AG09309 (cell line): Measurements from ENCODE around the gene CD160.
"Not testable (repeated sequence)": the region's sequence is repeated elsewhere in the genome, so short reads cannot be mapped to it uniquely, and the experiment has no call there.

Source experiments
- DNase-seq: peaks from one replicate; pipeline ENCODE4 v3.0.0-alpha.2; 2010; ENCODE audit warnings: low read depth
- H3K4me3 ChIP-seq: 2 replicates; pipeline ENCODE4 v1.5.1; 2011; ENCODE audit warnings: mild to moderate bottlenecking, low read depth, low read length, moderate library complexity; ENCODE audit not compliant: control insufficient read depth
- TF ChIP-seq, protein P1 (sequence below): IDR thresholded peaks from 2 replicates; pipeline ENCODE4 v1.5.1; 2011; ENCODE audit warnings: mild to moderate bottlenecking, low read depth, low read length, inconsistent platforms; ENCODE audit not compliant: insufficient read depth, control insufficient read depth; ENCODE audit errors: missing control alignments

The CD160 gene

DNA sequence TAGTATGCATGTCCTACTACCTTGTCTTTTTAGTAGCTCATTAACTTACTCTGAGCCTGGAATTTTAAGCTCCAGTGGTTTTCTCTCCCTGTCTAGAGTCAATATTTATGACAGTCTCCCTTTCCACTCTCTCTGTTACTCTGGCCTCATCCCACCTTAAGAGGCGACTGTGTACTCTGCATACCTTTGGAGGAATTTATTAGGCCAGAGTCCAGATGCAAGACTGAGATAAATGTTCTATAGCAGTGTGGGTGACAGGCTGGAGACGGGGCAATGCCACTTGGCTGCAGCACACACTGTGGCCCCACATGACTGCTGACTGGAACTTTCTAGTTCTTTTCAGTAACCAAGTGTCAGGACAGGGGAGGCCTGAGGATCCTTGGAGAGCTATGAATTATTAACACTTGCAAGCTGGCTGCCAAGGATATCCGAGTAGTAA lies 8.1 kb upstream of the CD160 start:
- H3K4me3 ChIP-seq = no peak overlapping the region
- no peak for DNase-seq
- TF ChIP-seq, protein P1, sequence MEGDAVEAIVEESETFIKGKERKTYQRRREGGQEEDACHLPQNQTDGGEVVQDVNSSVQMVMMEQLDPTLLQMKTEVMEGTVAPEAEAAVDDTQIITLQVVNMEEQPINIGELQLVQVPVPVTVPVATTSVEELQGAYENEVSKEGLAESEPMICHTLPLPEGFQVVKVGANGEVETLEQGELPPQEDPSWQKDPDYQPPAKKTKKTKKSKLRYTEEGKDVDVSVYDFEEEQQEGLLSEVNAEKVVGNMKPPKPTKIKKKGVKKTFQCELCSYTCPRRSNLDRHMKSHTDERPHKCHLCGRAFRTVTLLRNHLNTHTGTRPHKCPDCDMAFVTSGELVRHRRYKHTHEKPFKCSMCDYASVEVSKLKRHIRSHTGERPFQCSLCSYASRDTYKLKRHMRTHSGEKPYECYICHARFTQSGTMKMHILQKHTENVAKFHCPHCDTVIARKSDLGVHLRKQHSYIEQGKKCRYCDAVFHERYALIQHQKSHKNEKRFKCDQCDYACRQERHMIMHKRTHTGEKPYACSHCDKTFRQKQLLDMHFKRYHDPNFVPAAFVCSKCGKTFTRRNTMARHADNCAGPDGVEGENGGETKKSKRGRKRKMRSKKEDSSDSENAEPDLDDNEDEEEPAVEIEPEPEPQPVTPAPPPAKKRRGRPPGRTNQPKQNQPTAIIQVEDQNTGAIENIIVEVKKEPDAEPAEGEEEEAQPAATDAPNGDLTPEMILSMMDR = no peak

DNA sequence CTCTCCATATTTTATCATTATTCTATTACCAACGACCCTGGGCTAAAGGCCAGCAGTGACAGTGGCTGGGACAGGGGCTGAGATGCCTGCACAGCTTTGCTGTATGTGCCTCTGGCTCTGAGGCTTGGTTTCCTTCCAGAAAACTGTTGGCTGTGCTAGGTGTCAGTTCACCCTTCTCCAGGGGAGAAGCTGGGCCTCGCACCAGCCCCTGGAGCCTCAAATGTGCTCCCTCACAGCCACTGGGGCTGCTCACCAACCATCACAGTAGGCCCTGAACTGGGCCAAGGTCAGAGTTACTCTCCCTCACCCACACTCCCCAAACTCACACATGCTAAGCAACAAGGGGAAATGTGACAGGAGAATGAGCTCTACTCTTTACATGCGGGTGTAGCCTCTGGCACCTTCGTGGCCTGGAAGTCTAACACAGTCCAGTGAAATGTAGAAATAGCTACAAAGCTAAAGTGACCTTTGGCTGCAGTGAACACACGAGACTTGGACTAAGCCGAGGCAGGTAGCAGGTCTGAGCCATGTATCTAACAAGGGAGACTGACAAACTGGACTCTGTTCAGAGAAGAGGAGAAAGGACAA lies 4.7 kb upstream of the CD160 start:
- TF ChIP-seq, protein P1 = no peak
- H3K4me3 ChIP-seq = no peak overlapping the region
- DNase-seq = no peak

DNA sequence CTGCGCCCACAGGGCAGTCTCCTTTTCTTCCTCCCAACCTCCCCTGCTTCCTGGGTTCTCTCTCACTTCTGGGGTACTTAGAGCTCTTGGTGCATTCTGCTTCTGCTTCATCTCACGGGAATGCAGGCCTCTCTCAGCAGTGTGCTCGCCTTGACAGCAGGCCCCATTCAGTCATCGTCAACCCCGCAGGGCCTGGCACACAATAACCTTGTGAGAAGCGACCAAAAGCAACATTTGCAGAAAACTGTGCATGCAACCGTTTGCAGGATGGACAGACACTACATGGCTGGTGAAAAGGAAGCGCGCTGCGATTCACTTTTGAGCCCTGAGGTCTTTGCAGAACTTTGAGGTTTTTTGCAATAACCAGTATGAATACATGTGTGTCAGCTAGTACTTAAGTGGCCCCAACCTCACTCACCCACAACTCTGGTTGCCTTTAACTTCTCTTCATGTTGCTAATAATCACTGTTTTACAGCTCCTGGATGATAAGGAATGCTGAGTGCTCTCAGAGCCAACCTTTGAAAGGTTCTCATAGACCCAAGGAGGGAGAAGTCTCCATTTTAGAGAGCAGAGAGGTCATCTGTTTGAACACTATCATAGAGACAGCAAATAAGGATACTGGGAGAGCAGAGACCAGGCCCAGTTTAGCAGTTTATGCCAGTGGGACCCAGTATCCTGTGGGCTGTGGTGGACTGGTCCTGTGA lies 2.5 kb upstream of the CD160 start:
- no peak overlapping the region for H3K4me3 ChIP-seq
- DNase-seq = no peak
- TF ChIP-seq, protein P1 = no peak

DNA sequence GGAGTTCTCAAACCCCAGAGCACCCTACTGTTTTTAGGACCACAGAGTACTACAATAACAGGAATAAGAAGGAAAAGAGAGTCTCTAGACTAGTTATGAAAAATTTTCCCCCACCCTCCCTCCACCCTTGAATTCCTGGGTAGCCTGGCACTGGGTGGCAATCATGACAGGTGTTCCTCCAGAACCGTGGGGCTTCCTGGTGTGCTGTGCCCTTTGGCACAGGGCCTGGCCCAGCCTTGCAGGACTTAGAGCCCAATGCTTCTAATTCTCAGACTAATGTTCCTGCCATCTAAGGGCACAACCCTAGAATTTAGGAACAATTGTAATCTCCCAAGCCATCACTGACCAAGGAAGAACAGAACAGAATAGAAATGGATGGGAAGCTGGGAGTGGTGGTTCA lies 1.5 kb upstream of the CD160 start:
- TF ChIP-seq, protein P1 = no peak
- no peak overlapping the region for H3K4me3 ChIP-seq
- DNase-seq = no peak

DNA sequence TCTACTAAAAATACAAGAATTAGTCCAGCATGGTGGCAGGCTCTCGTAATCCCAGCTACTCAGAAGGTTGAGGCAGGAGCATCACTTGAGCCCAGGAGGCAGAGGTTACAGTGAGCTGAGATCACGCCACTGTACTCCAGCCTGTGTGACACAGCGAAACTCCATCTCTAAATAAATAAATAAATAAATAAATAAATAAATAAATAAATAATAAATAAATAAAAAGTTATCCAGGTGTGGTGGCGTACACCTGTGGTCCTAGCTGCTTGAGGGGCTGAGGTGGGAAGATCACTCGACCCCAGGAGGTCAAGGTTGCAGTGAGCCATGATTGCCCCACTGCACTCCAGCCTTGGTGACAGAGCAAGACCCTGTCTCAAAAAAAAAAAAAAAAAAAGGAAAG lies 834 bp upstream of the CD160 start:
- not testable (repeated sequence) for DNase-seq, H3K4me3 ChIP-seq

DNA sequence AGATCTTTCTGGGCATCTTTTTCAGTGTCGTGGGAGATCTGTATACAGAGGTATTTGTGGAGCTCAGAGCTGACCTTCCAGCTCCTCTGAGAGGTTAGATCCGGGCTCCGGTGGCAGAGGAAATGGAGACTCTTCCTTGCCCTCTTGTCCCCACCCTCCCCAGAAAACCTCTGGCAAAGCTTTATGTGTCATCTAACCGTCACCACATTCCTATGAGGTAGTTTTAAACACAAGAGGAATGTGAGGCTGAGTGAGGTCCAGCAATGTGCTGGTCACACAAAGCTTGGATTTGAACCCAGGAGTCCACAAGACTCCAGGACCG lies 1.2 kb downstream of the CD160 start:
- no peak overlapping the region for H3K4me3 ChIP-seq
- DNase-seq = peak; percentile 46
- TF ChIP-seq, protein P1 = no peak

DNA sequence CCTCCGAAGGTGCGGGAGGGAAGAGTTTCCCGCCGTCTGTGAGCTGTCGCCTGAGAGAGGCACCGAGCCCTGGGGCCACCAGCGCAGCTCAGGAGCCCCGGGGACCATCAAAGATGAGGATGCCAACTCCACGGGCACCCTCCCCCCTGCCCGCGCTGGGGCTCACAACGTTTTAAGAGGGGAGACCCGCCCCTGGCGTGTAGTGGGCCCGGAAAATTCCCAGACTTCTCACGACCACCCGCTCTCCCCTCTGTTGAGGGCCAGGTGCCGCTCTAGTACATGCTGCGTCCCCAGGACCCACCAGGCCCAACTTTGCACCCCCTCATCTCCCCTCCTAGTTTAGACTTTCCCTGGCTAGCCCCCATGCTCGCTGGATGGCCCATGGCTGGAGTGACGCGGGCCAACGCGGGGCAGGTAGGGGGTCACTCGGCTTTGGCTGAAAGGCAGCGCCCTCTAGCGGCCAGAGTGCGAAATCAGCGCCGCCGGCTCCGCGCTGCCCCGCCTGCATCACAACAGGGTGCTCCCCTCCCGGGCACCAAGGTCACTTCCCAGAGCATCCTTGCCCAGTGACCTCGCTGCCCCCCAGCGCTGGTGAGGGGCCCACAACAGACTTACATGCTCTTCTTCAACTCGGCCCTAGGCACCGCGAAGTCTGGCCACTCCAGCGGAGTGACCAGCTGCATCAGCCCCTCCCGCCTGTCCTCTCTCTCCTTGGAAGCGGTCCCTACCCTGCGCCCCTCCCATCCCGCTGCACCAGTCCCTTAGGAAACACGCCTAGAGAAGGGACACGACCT lies 1.8 kb downstream of the CD160 start:
- no peak for DNase-seq
- H3K4me3 ChIP-seq = peak overlapping the region; percentile 39
- TF ChIP-seq, protein P1 = peak; percentile 85

DNA sequence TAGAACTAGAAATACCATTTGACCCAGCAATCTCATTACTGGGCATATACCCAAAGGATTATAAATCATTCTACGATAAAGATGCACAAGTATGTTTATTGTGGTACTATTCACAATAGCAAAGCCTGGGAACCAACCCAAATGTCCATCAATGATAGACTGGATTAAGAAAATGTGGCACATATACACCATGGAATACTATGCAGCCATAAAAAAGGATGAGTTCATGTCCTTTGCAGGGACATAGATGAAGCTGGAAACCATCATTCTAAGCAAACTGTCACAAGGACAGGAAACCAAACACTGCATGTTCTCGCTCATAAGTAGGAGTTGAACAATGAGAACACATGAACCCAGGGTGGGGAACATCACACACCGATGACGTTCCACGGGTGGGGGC lies 6.9 kb downstream of the CD160 start:
- not testable (repeated sequence) for DNase-seq, H3K4me3 ChIP-seq
